Measurements from ENCODE around the gene KLK10.

The KLK10 gene

GRCh38 chr19:51025809-51026553, 6.5 kb upstream of the KLK10 start:
- no peak for DNase-seq

- no peak for DNase-seq
Measured at GRCh38 chr19:51025401-51025800, 5.9 kb upstream of the KLK10 start.

- no peak for DNase-seq
Measured at GRCh38 chr19:51024924-51025323, 5.4 kb upstream of the KLK10 start.

GRCh38 chr19:51023946-51024345, 4.4 kb upstream of the KLK10 start:
- DNase-seq: no peak

GRCh38 chr19:51022526-51022925, 3.0 kb upstream of the KLK10 start:
- DNase-seq: no peak

- no peak for DNase-seq
Measured at GRCh38 chr19:51020988-51021651, 1.6 kb upstream of the KLK10 start.

- DNase-seq: peak; percentile 57
Measured at GRCh38 chr19:51018745-51019543, 565 bp downstream of the KLK10 start.

GRCh38 chr19:51016798-51017683, 2.5 kb downstream of the KLK10 start:
- DNase-seq: peak; percentile 93

GRCh38 chr19:51015691-51016267, 3.7 kb downstream of the KLK10 start:
- DNase-seq: no peak

- no peak for DNase-seq
Measured at GRCh38 chr19:51014242-51014641, 5.3 kb downstream of the KLK10 start.

- no peak for DNase-seq
Measured at GRCh38 chr19:51012661-51013190, 6.8 kb downstream of the KLK10 start.

- DNase-seq: no peak
Measured at GRCh38 chr19:51010066-51010795, 9.3 kb downstream of the KLK10 start.

GRCh38 chr19:51009061-51009891, 10.2 kb downstream of the KLK10 start:
- no peak for DNase-seq

- no peak for DNase-seq
Measured at GRCh38 chr19:51007488-51007887, 12.0 kb downstream of the KLK10 start.

- DNase-seq: no peak
Measured at GRCh38 chr19:51006406-51006805, 13.1 kb downstream of the KLK10 start.

- DNase-seq: no peak
Measured at GRCh38 chr19:51005248-51005647, 14.3 kb downstream of the KLK10 start.

GRCh38 chr19:51003316-51003715, 16.2 kb downstream of the KLK10 start:
- DNase-seq: no peak

- peak; percentile 61 for DNase-seq
Measured at GRCh38 chr19:51002542-51003311, 16.8 kb downstream of the KLK10 start.

- DNase-seq: no peak
Measured at GRCh38 chr19:51002089-51002532, 17.4 kb downstream of the KLK10 start.

Data from activated CD8-positive, alpha-beta memory T cell treated with anti-CD3 and anti-CD28 coated beads, Interleukin-2, amount 50 U/mL, for 48 hours (primary cell).